ENCODE results near the gene SSBP4.

GRCh38 chr19:18428173-18428786, 9.1 kb downstream of the SSBP4 start:
- no peak for TF ChIP-seq POLR2AphosphoS5 (IDR thresholded peaks at IDR 0.05; ENCODE audit: low read depth, low read length)
- TF ChIP-seq POLR2A (IDR thresholded peaks at IDR 0.05; ENCODE audit: borderline replicate concordance, extremely low read depth, insufficient read depth, insufficient read length), result no peak
- TF ChIP-seq CTCF (IDR thresholded peaks at IDR 0.05 in 2 of 3, conservative IDR thresholded peaks at IDR 0.05 in 1 of 3; ENCODE audit: borderline replicate concordance in 1 of 3, insufficient read depth in 1 of 3, low read depth in 2 of 3, low read length in 2 of 3), result no peak
- no peak for TF ChIP-seq SP1 (IDR thresholded peaks at IDR 0.05; ENCODE audit: low read depth)
- no peak for TF ChIP-seq SRF (IDR thresholded peaks at IDR 0.05; ENCODE audit: low read depth)
- TF ChIP-seq EZH2phosphoT487 (IDR thresholded peaks at IDR 0.05; ENCODE audit: borderline replicate concordance), result no peak
- no peak for TF ChIP-seq SIN3A (IDR thresholded peaks at IDR 0.05; ENCODE audit: low read depth)
- no peak for TF ChIP-seq ATF3 (IDR thresholded peaks at IDR 0.05)
- TF ChIP-seq JUND (IDR thresholded peaks at IDR 0.05), result no peak

Data from HCT116 (cell line).